ENCODE results near the gene EMC9. TPM values are rescaled to one million over a fixed set of nuclear protein-coding genes. Genes with fewer than 3 reads are reported as not detected.

Gene EMC9
- total RNA-seq, 1 donor = 9.9 TPM

Small RNA genes within 50 kb of the gene (small RNA-seq; reads per million reads assigned to genes)
- gene AL136295.4 = not detected
- 0.28 reads per million for gene IPO4
- gene IRF9 = not detected
- not detected for gene RNA5SP383

Other genes with a start within 250 kb of the EMC9 start
- gene DHRS4, start 187.8 kb downstream of the EMC9 start, total RNA-seq = 38.3 and 39.7 TPM in 2 replicates
- 11.7 and 13.2 TPM in 2 replicates for gene DHRS4L2, start 152.7 kb downstream of the EMC9 start, total RNA-seq
- gene CARMIL3, start 89.6 kb downstream of the EMC9 start, total RNA-seq = not detected in 2 replicates
- gene CPNE6, start 70.0 kb downstream of the EMC9 start, total RNA-seq = not detected in 2 replicates
- gene PCK2, start 47.3 kb downstream of the EMC9 start, total RNA-seq = 13.0 and 33.2 TPM in 2 replicates
- 45.1 and 47.9 TPM in 2 replicates for gene DCAF11, start 26.8 kb downstream of the EMC9 start, total RNA-seq
- 0.86 and 1.3 TPM in 2 replicates for gene NRL, start 26.6 kb downstream of the EMC9 start, total RNA-seq
- not detected in 2 replicates for gene FITM1, start 10.9 kb downstream of the EMC9 start, total RNA-seq
- gene PSME1, start 5.4 kb downstream of the EMC9 start, total RNA-seq = 95.7 and 147 TPM in 2 replicates
- gene PSME2, start 5.0 kb upstream of the EMC9 start, total RNA-seq = 141 and 151 TPM in 2 replicates
- 37.4 and 38.0 TPM in 2 replicates for gene RNF31, start 5.9 kb upstream of the EMC9 start, total RNA-seq
- gene IRF9, start 19.7 kb upstream of the EMC9 start, total RNA-seq = 67.6 and 96.7 TPM in 2 replicates
- gene REC8, start 30.5 kb upstream of the EMC9 start, total RNA-seq = 4.2 and 4.7 TPM in 2 replicates
- gene IPO4, start 47.2 kb upstream of the EMC9 start, total RNA-seq = 39.6 and 41.9 TPM in 2 replicates
- 64.4 and 96.3 TPM in 2 replicates for gene TM9SF1, start 53.9 kb upstream of the EMC9 start, total RNA-seq
- gene TSSK4, start 64.1 kb upstream of the EMC9 start, total RNA-seq = under 0.01 and 0.32 TPM in 2 replicates
- 13.8 and 15.8 TPM in 2 replicates for gene CHMP4A, start 71.9 kb upstream of the EMC9 start, total RNA-seq
- 8.6 and 15.5 TPM in 2 replicates for gene MDP1, start 74.5 kb upstream of the EMC9 start, total RNA-seq
- gene NEDD8, start 90.8 kb upstream of the EMC9 start, total RNA-seq = 114 and 128 TPM in 2 replicates
- gene GMPR2, start 91.3 kb upstream of the EMC9 start, total RNA-seq = 76.7 and 87.7 TPM in 2 replicates
- 43.2 and 60.9 TPM in 2 replicates for gene TINF2, start 101.0 kb upstream of the EMC9 start, total RNA-seq
- gene TGM1, start 121.6 kb upstream of the EMC9 start, total RNA-seq = 0.64 and 2.2 TPM in 2 replicates
- 25.8 and 28.1 TPM in 2 replicates for gene RABGGTA, start 130.0 kb upstream of the EMC9 start, total RNA-seq
- gene DHRS1, start 158.2 kb upstream of the EMC9 start, total RNA-seq = 8.7 and 13.8 TPM in 2 replicates
- gene NOP9, start 158.3 kb upstream of the EMC9 start, total RNA-seq = 24.5 and 29.4 TPM in 2 replicates
- 1.3 and 3.0 TPM in 2 replicates for gene CIDEB, start 166.4 kb upstream of the EMC9 start, total RNA-seq
- gene LTB4R2, start 168.5 kb upstream of the EMC9 start, total RNA-seq = 3.9 and 6.8 TPM in 2 replicates
- 1.3 and 1.6 TPM in 2 replicates for gene LTB4R, start 169.9 kb upstream of the EMC9 start, total RNA-seq
- 4.2 and 18.1 TPM in 2 replicates for gene ADCY4, start 193.5 kb upstream of the EMC9 start, total RNA-seq
- 0.32 and 3.9 TPM in 2 replicates for gene RIPK3, start 198.4 kb upstream of the EMC9 start, total RNA-seq
- gene NFATC4, start 226.6 kb upstream of the EMC9 start, total RNA-seq = 56.4 and 68.2 TPM in 2 replicates